ENCODE measurements around the gene CTTNBP2NL. TPM values are rescaled to one million over a fixed set of nuclear protein-coding genes. Genes with fewer than 3 reads are reported as not detected.
A peak's percentile ranks its signal among the peaks of the same experiment; 100 is the strongest.

Gene CTTNBP2NL
- total and polyA plus RNA-seq, 4 donors: 1.7 to 4.4 (median 3.0) TPM

DNA sequence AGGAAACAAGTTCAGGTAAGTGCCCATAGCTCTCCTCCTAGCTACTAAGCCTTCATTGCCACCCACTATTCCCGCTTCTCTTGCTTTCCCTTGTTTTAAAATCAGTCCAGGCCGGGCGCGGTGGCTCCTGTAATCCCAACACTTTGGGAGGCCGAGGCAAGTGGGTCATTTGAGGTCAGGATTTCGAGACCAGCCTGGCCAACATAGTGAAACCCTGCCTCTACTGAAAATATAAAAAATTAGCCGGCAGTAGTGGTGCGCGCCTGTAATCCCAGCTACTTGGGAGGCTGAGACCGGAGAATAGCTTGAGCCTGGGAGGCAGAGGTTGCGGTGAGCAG lies 4.4 kb upstream of the CTTNBP2NL start:
- no peak for DNase-seq (ENCODE audit: low spot score)
- TF ChIP-seq JUND (IDR thresholded peaks at IDR 0.05): no peak
- TF ChIP-seq, protein P1, sequence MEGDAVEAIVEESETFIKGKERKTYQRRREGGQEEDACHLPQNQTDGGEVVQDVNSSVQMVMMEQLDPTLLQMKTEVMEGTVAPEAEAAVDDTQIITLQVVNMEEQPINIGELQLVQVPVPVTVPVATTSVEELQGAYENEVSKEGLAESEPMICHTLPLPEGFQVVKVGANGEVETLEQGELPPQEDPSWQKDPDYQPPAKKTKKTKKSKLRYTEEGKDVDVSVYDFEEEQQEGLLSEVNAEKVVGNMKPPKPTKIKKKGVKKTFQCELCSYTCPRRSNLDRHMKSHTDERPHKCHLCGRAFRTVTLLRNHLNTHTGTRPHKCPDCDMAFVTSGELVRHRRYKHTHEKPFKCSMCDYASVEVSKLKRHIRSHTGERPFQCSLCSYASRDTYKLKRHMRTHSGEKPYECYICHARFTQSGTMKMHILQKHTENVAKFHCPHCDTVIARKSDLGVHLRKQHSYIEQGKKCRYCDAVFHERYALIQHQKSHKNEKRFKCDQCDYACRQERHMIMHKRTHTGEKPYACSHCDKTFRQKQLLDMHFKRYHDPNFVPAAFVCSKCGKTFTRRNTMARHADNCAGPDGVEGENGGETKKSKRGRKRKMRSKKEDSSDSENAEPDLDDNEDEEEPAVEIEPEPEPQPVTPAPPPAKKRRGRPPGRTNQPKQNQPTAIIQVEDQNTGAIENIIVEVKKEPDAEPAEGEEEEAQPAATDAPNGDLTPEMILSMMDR (IDR thresholded peaks at IDR 0.05; ENCODE audit: low read depth, low read length, missing input control): no peak
- no peak for TF ChIP-seq FOXA1 (IDR thresholded peaks at IDR 0.05)
- no peak for TF ChIP-seq EGR1 (IDR thresholded peaks at IDR 0.05; ENCODE audit: low read depth in 2 of 2)
- TF ChIP-seq, protein P2, sequence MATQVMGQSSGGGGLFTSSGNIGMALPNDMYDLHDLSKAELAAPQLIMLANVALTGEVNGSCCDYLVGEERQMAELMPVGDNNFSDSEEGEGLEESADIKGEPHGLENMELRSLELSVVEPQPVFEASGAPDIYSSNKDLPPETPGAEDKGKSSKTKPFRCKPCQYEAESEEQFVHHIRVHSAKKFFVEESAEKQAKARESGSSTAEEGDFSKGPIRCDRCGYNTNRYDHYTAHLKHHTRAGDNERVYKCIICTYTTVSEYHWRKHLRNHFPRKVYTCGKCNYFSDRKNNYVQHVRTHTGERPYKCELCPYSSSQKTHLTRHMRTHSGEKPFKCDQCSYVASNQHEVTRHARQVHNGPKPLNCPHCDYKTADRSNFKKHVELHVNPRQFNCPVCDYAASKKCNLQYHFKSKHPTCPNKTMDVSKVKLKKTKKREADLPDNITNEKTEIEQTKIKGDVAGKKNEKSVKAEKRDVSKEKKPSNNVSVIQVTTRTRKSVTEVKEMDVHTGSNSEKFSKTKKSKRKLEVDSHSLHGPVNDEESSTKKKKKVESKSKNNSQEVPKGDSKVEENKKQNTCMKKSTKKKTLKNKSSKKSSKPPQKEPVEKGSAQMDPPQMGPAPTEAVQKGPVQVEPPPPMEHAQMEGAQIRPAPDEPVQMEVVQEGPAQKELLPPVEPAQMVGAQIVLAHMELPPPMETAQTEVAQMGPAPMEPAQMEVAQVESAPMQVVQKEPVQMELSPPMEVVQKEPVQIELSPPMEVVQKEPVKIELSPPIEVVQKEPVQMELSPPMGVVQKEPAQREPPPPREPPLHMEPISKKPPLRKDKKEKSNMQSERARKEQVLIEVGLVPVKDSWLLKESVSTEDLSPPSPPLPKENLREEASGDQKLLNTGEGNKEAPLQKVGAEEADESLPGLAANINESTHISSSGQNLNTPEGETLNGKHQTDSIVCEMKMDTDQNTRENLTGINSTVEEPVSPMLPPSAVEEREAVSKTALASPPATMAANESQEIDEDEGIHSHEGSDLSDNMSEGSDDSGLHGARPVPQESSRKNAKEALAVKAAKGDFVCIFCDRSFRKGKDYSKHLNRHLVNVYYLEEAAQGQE (IDR thresholded peaks at IDR 0.05): no peak
- TF ChIP-seq, protein P3, sequence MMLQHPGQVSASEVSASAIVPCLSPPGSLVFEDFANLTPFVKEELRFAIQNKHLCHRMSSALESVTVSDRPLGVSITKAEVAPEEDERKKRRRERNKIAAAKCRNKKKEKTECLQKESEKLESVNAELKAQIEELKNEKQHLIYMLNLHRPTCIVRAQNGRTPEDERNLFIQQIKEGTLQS (IDR thresholded peaks at IDR 0.05): no peak
- TF ChIP-seq FOXA2 (IDR thresholded peaks at IDR 0.05): no peak
- TF ChIP-seq TAF1 (conservative IDR thresholded peaks at IDR 0.05): no peak
- TF ChIP-seq GABPA (IDR thresholded peaks at IDR 0.05 in 1 of 2, conservative IDR thresholded peaks at IDR 0.05 in 1 of 2): no peak
- TF ChIP-seq SP1 (IDR thresholded peaks at IDR 0.05): no peak
- TF ChIP-seq, protein P4, sequence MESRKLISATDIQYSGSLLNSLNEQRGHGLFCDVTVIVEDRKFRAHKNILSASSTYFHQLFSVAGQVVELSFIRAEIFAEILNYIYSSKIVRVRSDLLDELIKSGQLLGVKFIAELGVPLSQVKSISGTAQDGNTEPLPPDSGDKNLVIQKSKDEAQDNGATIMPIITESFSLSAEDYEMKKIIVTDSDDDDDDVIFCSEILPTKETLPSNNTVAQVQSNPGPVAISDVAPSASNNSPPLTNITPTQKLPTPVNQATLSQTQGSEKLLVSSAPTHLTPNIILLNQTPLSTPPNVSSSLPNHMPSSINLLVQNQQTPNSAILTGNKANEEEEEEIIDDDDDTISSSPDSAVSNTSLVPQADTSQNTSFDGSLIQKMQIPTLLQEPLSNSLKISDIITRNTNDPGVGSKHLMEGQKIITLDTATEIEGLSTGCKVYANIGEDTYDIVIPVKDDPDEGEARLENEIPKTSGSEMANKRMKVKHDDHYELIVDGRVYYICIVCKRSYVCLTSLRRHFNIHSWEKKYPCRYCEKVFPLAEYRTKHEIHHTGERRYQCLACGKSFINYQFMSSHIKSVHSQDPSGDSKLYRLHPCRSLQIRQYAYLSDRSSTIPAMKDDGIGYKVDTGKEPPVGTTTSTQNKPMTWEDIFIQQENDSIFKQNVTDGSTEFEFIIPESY (IDR thresholded peaks at IDR 0.05): no peak
- TF ChIP-seq NR2F2 (IDR thresholded peaks at IDR 0.05): no peak
- TF ChIP-seq RAD21 (IDR thresholded peaks at IDR 0.05): no peak
- TF ChIP-seq HNF4A (conservative IDR thresholded peaks at IDR 0.05): no peak
- no peak for TF ChIP-seq RXRA (IDR thresholded peaks at IDR 0.05)
- Histone ChIP-seq H3K36me3 (ENCODE audit: control insufficient read depth in 4 of 4, insufficient read depth in 3 of 4, low read depth in 1 of 4, low read length in 3 of 4) (no peaks in the 10 kb centered on the region), H3K9me3 (ENCODE audit: control insufficient read depth in 4 of 4, low read length in 3 of 4) (no peaks in the 10 kb centered on the region), H3K9ac (ENCODE audit: low read depth in 1 of 2, low read length in 2 of 2) (no peak overlapping the region), H3K27me3 (ENCODE audit: control insufficient read depth in 4 of 4, insufficient read depth in 4 of 4, low read length in 3 of 4) (peaks cover 0 to 3% (median 0%) of the 10 kb centered on the region in 4 donors), H3K27ac (ENCODE audit: low read depth in 1 of 2, low read length in 2 of 2) (no peak overlapping the region), H3K4me1 (ENCODE audit: control insufficient read depth in 4 of 4, insufficient read depth in 4 of 4, low read length in 3 of 4) (peaks cover 0 to 15% (median 7%) of the 10 kb centered on the region in 4 donors), H3K4me3 (ENCODE audit: low read depth in 1 of 3, low read length in 3 of 3) (no peak overlapping the region)
- WGBS: 90% methylated on average over 11 of the region's 11 CpGs

DNA sequence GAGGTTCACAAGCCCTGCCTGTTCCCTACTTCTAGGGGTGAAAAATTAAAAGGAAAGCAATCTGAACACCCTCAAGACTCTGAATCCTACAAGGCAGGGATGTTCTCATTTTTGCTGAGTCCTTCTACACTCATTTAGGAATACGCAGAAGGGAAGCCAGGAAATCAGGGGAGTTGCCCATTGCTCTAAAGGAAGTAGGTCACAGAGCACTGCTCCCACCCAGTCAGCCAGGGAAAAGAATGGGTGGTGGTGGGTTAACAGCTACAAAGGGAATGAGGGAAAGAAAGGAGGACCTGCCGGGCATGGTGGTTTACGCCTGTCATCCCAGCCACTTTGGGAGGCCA lies 2.4 kb upstream of the CTTNBP2NL start:
- peaks cover 0 to 22% (median 13%) of the 10 kb centered on the region in 4 donors for H3K4me1 ChIP-seq (ENCODE audit: control insufficient read depth in 4 of 4, insufficient read depth in 4 of 4, low read length in 3 of 4)
- no peak for DNase-seq (ENCODE audit: low spot score)
- no peak for TF ChIP-seq HNF4G (IDR thresholded peaks at IDR 0.05)
- TF ChIP-seq, protein P4 (IDR thresholded peaks at IDR 0.05): no peak
- no peak for TF ChIP-seq TAF1 (conservative IDR thresholded peaks at IDR 0.05)
- TF ChIP-seq, protein P2 (IDR thresholded peaks at IDR 0.05): no peak
- TF ChIP-seq YY1 (IDR thresholded peaks at IDR 0.05): no peak
- no peak for TF ChIP-seq NR2F2 (IDR thresholded peaks at IDR 0.05)
- TF ChIP-seq, protein P3 (IDR thresholded peaks at IDR 0.05): no peak
- TF ChIP-seq FOXA2 (IDR thresholded peaks at IDR 0.05): no peak
- no peak for TF ChIP-seq EGR1 (IDR thresholded peaks at IDR 0.05; ENCODE audit: low read depth in 2 of 2)
- TF ChIP-seq HNF4A (conservative IDR thresholded peaks at IDR 0.05): no peak
- H3K9me3 ChIP-seq (ENCODE audit: control insufficient read depth in 4 of 4, low read length in 3 of 4): no peaks in the 10 kb centered on the region
- 54% methylated on average over 3 of the region's 3 CpGs for WGBS
- H3K36me3 ChIP-seq (ENCODE audit: control insufficient read depth in 4 of 4, insufficient read depth in 3 of 4, low read depth in 1 of 4, low read length in 3 of 4): no peaks in the 10 kb centered on the region
- peak overlapping the region; percentile 4 to 39 for H3K27ac ChIP-seq (ENCODE audit: low read depth in 1 of 2, low read length in 2 of 2)
- H3K27me3 ChIP-seq (ENCODE audit: control insufficient read depth in 4 of 4, insufficient read depth in 4 of 4, low read length in 3 of 4): peaks cover 0 to 3% (median 0%) of the 10 kb centered on the region in 4 donors
- H3K9ac ChIP-seq (ENCODE audit: low read depth in 1 of 2, low read length in 2 of 2): peak overlapping the region in 1 of 2 donors; percentile 7
- H3K4me3 ChIP-seq (ENCODE audit: low read depth in 1 of 3, low read length in 3 of 3): no peak overlapping the region
